Activated T-helper 9 cell treated with anti-CD3 and anti-CD28 coated beads, Interleukin-2, amount 50 U/mL, for 16 hours (primary cell): ENCODE measurements around the gene HOXD10.
A peak's percentile ranks its signal among the peaks of the same experiment; 100 is the strongest.

Experiments used
- DNase-seq: peaks from one replicate; pipeline ENCODE4 v3.0.0-alpha.2; 2020; ENCODE audit warnings: low read depth

The HOXD10 gene

DNA sequence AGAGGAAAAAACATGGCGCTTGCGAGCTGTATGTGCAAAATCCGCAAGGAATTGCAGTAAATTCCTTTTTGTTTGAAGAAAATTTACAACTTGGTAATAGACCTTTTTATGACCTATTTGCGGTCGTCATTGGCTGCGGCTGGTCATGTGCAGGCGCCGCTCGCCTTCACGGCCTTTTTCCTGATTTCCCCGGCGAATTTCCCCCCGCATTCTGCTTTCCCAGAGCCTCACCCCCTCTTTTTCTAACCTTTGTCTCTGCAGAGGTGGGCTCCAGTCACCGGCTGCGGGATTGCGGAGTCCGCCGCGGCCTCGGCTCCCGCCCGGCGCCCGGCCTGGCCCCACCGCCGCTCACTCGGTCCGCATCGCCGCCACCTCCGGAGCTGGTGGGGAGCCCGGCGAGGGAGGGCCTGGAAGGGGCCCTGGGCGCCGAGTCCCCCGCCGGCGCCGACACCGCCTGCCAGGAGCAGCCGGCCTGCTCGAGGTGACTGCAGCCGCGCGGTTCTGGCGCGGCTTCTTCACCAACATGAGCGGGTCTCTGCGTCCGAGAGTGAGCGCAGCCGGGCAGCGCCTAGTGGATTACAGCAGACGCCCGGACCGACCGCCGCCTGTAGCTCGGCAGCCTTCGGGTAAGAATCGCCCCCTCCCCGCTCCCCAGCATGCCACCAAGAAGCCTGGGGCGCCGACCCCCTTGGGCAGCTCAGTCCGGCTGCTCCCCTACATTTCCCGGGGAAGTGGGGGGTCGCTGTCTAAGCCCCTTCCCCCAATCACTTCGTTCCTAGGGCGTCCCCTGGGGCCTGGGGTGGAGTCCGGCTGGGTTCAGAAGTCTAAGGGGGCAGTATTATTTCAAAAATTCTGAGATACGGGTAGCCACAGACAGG lies 20.0 kb downstream of the HOXD10 start:
- no peak for DNase-seq

GRCh38 chr2:176137252-176137580 lies 20.6 kb downstream of the HOXD10 start:
- no peak for DNase-seq

GRCh38 chr2:176137906-176138305 lies 21.3 kb downstream of the HOXD10 start:
- no peak for DNase-seq

DNA sequence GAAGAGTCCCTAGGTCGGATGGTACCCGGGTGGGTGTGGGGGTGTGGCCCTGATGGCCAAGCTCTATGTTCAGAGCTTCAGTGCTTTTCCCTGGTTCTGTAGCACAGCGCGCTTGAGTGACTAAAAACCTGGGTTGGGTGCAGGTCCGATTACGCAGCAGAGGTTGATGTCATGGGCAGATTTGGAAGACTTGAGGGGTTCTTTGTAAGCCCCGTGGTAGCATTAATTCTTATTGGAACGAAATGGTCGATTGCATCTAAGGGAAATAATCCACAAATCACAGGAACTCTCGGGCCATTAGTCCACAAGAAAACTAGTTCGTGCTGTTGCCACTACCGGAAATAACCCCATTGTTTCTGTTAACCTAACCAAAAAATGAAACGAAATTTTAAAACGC lies 21.9 kb downstream of the HOXD10 start:
- no peak for DNase-seq

DNA sequence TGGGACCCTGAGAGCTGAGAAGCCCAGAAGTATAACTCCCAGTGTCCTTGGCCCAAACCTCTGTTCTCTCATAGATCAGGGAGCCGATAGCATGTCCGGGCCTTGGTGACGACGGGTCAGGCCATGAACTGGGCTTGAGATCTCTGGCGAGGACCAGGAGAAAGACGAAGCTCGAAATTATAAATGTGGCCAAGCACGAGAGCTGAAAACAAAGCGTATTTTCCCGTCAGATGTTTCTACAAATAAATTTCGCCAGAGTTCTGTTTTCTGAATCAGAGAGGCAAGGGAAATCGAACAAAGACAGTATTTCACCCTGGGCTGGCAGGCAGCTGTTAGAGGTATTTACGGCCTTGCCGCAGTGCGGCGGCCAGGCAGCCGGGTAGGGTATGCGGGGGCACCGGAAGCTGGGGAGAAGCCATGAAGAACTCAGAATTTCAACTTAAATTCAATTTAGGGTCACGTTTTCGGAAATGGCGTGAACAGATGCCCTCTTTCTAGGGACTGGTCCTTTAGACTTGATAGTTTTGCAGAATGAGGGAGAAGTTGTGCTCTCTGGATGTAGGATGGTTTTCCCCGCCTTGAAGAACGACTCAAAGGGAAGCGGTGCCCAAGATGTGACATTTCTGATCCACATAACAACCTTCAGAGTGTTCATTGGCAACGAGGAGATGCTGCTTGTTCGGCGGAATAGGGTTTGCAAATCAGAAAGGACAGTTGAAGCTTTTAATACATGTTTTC lies 22.5 kb downstream of the HOXD10 start:
- DNase-seq: no peak

GRCh38 chr2:176139661-176140512 lies 23.3 kb downstream of the HOXD10 start:
- no peak for DNase-seq

- peak; percentile 25 for DNase-seq
Measured at GRCh38 chr2:176140513-176141317, 24.1 kb downstream of the HOXD10 start.

DNA sequence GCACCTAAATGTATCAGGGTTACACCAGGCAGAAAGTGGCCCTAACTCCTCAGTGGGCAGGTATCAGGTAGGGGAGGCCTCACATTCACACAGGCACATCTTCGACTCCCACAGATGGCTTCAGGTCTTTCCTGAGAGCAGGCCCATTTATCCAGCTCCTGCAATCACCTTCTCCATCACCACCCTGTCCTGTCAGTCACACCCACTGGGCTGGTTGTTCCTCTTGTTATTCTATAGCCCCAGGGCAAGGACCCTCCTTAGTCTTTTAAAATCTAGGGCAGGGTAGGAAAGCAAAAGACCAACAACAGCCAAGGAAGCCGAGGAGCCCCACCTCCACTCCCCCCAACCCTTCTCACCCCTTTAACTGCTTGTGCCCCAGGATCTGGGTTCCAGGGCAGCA lies 25.7 kb downstream of the HOXD10 start:
- no peak for DNase-seq

DNA sequence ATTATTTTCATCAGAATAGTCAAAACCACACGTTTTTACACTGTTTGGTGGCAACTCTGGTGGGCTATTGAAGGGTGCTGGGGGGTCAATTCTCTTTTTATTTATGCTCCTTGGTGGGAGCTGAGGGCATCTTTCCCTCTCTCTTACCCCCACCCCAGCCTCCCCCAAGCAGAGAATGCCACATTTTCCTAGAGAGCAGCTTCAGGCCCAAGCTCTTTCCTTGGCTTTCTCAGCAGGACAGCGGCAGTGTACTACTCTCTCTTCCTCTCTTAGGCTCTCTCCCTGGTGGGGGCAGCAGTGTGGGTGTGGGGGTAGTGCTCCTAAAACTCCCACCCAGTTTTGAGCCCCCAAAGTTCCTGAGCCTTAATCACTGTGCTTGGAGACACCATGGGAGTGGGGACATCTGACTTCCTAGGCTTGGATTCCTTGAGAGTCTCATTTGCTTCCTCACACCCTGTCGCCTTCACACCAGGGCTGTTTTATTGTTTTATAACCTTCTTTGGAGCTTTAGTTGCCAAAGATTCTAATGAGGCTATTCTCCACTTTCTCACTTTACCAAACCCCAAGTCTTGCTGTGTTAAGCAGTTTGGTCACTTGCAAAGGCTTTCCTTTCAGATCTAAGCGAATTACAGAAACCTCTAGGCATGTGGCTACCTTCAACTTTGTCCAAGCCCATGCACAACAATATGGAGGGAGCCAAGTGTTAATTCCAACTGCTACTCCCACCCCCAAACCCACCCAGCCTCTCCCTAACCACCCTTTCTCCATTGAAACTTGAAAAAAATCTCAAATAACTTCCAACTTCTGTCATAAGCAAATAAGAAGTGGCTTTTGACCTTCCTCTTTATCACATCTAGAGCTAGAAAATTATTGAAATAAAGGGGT lies 28.7 kb downstream of the HOXD10 start:
- no peak for DNase-seq

GRCh38 chr2:176146101-176146500 lies 29.5 kb downstream of the HOXD10 start:
- no peak for DNase-seq

GRCh38 chr2:176146645-176147044 lies 30.1 kb downstream of the HOXD10 start:
- DNase-seq: no peak

DNA sequence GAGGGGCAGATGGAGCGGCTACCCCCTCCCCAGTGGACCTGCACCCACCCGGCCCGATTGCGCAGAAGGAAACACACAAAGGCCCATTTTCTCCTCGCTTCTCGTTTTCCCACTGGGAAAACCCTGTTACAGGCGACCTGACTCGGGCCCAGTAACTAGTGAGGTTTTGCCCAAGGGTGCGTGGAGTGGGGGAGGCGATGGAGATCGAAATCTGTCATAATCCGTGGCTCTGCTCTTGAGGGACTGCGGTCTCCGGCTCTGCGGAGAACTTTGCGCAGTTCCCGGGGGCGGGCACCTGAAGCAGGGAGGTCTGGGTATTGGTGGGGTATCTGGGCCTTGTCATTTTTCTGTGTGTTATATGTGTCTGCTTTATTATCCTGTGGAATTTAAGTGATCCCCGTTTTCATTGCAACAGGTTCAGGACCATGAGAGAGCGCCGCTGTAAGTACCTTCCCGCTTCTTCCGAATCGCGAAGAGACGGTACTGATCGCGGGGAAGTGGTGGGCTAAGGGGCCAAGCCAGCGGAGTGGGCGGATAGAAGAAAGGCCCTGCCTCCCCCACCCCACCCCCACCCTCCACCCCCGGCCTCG lies 30.7 kb downstream of the HOXD10 start:
- DNase-seq: no peak

DNA sequence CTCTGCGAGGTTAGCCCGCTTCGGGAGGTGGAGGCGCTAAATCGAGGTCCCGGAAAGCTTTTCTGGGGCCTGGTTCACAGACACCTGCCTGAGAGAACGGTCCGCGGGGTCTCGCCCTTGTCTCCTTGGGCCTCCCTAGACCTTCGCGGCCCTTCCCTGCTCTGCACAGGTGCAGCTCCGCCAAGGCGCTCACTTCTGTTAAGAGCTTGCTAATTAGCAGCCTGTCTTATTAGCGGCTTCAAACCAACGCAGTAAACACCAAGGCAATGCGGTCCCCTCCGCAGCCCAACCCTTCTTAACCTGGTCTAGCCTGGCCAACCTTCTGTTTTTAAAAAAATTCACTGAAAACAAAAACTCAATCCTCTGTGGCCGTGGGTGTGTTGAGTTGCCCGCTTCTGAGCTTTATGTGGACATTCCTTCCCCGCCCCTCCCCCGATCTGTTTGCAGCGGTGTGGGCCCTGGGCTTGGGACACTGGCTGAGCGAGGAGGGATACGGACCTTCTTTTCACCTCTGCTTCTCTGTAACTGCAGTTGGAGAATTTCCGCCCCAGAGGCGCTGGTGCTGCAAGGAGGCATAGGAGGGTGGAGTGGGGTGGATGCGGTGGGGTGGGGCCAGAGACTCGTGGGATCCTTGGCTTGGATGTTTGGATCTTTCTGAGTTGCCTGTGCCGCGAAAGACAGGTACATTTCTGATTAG lies 31.4 kb downstream of the HOXD10 start:
- no peak for DNase-seq

- DNase-seq: no peak
Measured at GRCh38 chr2:176148751-176149421, 32.3 kb downstream of the HOXD10 start.

- no peak for DNase-seq
Measured at GRCh38 chr2:176149481-176149938, 32.9 kb downstream of the HOXD10 start.

DNA sequence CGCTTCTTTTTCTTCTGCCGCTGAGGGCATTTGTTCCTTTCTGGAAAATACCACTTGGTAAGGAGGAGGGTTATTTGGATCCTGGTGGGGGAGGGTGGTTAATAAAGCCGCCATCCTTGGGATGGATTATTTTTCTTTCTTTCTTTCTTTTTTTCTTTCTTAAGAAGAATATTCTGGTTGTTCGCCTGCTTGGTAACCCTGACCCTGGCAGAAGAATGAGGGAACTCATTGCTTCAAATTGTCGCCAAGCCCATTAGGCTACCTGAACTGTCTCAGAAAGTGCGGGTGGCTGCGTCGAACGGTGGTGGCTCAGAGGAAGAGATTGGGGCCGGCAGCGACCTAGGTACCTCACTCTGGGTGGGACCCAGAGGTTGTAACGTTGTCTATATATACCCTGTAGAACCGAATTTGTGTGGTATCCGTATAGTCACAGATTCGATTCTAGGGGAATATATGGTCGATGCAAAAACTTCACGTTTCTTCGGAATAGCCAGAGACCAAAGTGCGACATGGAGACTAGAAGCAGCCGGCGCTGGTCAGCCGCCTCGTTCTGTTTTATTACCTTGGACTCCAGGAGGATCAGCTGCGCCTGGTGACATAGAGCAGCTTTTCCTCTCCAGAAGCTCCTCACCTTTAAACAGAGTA lies 33.5 kb downstream of the HOXD10 start:
- no peak for DNase-seq

DNA sequence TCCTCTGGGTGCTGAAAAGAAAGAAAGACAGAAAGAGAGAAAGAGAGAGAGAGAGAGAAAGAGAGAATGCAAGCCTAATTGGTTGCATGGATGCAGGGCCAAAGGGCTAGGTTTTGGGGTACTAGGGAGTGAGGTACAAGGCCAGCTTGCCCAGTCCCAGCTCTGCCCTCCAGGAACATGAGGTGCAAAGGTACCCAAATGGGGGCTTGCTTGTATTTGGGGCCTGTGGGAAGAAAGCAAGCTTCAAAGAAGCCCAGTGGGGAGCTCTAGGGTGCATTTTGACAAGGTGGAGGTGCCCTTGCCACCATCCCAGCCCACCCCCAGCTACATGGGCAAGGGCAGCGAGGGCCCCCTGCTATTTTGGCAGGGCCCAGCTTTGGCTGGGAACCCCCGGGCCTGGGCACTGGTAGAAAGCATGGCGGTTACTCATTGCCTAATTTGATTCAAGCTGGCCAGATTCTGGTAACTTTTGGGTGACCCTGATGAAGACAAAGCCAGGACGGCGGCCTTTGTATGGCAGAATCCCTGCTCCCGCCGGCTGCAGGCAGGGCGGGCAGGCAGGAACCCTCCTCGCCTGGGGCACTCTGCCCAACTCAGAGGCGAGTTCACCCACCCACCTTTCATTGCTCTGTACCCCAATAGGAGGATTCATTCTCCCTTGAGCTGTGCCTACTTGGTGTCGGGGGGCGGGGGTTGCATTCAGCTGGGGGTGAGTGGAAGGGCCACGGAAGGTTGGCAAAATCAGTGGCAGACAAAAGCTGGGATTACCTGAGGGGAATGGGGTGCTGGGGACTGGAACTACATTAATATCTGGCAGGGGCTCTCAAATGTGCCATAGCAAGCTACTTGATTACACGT lies 34.2 kb downstream of the HOXD10 start:
- DNase-seq: no peak
